Thoracic aorta (tissue), 2 donors: Measurements from ENCODE around the gene NMD3. TPM values are rescaled to one million over a fixed set of nuclear protein-coding genes. Genes with fewer than 3 reads are reported as not detected.

ENCODE experiments used
- ATAC-seq: fragments of 150-250 bp; one replicate; pipeline ENCODE4 v1.8.0; 2017; ENCODE audit warnings: low read depth; ENCODE audit not compliant: insufficient number of reproducible peaks, low FRiP score
- DNase-seq: peaks from one replicate; pipeline ENCODE4 v3.0.0-alpha.2; 2020; ENCODE audit warnings: low spot score
- H3K27ac ChIP-seq, 2 donors: fragments of 200-600 bp; sonication (generic); 1 replicate in 1 of 2; 2 replicates in 1 of 2; pipeline ENCODE4 v1.5.1; 2016; ENCODE audit warnings: mild to moderate bottlenecking in 2 of 2, moderate library complexity in 2 of 2
- H3K27me3 ChIP-seq: fragments of 200-600 bp; sonication (generic); replicated peaks from 2 replicates; pipeline ENCODE4 v1.6.0; 2016; ENCODE audit warnings: mild to moderate bottlenecking; ENCODE audit not compliant: insufficient read depth
- H3K36me3 ChIP-seq: fragments of 200-600 bp; sonication (generic); one replicate; pipeline ENCODE4 v1.5.1; 2016
- H3K4me1 ChIP-seq, 2 donors: fragments of 200-600 bp; sonication (generic); 1 replicate in 1 of 2; 2 replicates in 1 of 2; pipeline versions ENCODE4 v1.5.1 to v1.6.0; 2016; ENCODE audit warnings: low read depth in 2 of 2, mild to moderate bottlenecking in 1 of 2; ENCODE audit not compliant: control insufficient read depth in 1 of 2
- H3K4me3 ChIP-seq: fragments of 200-600 bp; sonication (generic); 2 replicates; pipeline ENCODE4 v1.5.1; 2016; ENCODE audit warnings: mild to moderate bottlenecking
- H3K9me3 ChIP-seq: fragments of 200-600 bp; sonication (generic); 2 replicates; pipeline ENCODE4 v1.5.1; 2016
- CTCF ChIP-seq: fragments of 200-600 bp; sonication (generic); IDR thresholded peaks from one replicate; pipeline ENCODE4 v1.5.1; 2019; ENCODE audit warnings: antibody characterized with exemption
- total RNA-seq, 2 donors: library from RNA; depleted of rRNA; stranded (reverse); fragments of >200 nt; gene quantifications; one replicate each; pipeline versions ENCODE4 v1.1.0 to v1.2.3, GENCODE V29; 2016

NMD3 gene
- total RNA-seq, 2 donors from 2014 or later: 41.2 to 48.8 TPM

DNA sequence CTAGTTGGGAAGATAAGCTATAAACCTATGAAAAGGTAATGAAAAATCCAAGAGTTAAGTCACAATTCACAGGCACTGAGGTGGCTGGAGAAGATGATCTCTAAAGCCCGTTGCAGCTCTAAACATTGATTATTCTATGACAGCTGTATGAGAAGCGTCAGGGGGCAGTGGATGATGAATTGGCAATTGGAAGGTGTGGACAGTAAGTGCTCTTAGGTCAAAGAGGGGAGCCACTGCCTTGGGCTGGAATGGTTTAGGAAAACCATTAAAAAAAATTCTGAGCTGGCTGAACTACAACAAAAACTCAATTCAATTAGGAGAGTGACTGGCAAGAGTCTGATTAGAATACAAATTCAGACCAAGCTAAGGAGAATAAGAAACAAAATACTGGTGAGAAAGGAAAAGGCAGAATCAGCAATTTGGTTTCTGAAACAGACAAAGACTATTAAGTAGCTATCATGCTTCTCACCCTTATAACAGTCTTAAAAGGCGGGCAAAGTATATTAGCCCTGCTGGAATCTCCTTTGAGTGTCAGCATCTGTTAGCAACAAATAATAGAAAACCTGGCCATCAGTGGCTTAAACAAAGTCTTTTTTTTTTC is 8.8 kb upstream of the NMD3 start:
- Histone ChIP-seq H3K27ac (no peak overlapping the region), H3K27me3 (no peaks in the 10 kb centered on the region), H3K4me1 (no peaks in the 10 kb centered on the region), H3K36me3 (no peaks in the 10 kb centered on the region), H3K4me3 (no peak overlapping the region), H3K9me3 (no peaks in the 10 kb centered on the region)
- TF ChIP-seq CTCF: no peak
- no peak for ATAC-seq
- DNase-seq: no peak

GRCh38 chr3:161212906-161213305 is 8.2 kb upstream of the NMD3 start:
- no peaks in the 10 kb centered on the region for H3K4me1 ChIP-seq
- DNase-seq: no peak
- no peaks in the 10 kb centered on the region for H3K36me3 ChIP-seq
- no peaks in the 10 kb centered on the region for H3K27me3 ChIP-seq
- H3K4me3 ChIP-seq: no peak overlapping the region
- TF ChIP-seq CTCF: no peak
- no peaks in the 10 kb centered on the region for H3K9me3 ChIP-seq
- ATAC-seq: no peak
- no peak overlapping the region for H3K27ac ChIP-seq

DNA sequence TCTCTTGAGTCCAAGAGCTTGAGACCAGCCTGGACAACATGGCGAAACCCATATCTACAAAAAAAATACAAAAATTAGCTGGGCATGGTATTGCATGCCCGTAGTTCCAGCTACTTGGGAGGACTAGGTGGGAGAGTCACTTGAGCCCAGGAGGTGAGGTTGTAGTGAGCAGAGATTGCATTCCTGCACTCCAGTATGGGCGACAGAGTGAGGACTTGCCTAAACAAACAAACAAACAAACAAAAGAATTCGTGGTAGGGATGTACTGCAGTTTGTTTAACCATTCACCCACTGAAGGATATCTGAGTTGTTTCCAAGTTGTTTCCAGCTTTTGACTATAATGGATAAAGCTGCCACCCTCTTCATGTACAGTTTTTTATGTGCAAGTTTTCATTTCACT is 7.5 kb upstream of the NMD3 start:
- no peak overlapping the region for H3K27ac ChIP-seq
- H3K27me3 ChIP-seq: no peaks in the 10 kb centered on the region
- H3K4me3 ChIP-seq: no peak overlapping the region
- no peaks in the 10 kb centered on the region for H3K36me3 ChIP-seq
- no peaks in the 10 kb centered on the region for H3K4me1 ChIP-seq
- TF ChIP-seq CTCF: no peak
- DNase-seq: no peak
- H3K9me3 ChIP-seq: no peaks in the 10 kb centered on the region
- no peak for ATAC-seq

- Histone ChIP-seq H3K27ac (no peak overlapping the region), H3K4me3 (no peak overlapping the region), H3K36me3 (no peaks in the 10 kb centered on the region), H3K4me1 (no peaks in the 10 kb centered on the region), H3K27me3 (no peaks in the 10 kb centered on the region), H3K9me3 (no peaks in the 10 kb centered on the region)
- ATAC-seq (no peak), DNase-seq (no peak)
- no peak for TF ChIP-seq CTCF
Observed at GRCh38 chr3:161215185-161215584, 5.9 kb upstream of the NMD3 start.

DNA sequence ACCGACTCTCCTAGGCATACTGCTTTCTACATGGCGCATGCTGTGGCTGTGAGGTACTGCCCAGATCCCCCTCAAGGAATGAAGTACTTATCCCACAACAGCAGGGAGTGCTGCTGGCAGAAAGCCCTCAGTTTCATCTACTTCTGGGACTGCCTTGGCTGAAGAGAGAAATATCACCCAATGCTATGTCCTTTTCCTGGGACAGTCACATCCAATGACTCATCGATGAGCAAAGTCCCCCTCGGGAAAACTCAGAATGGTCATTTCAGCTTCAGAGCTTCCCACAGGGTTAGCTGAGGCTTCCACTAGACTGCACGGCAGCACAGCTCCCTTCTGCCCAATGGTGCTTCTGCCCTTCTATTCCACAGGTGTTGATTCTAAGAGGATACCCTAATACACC is 3.6 kb upstream of the NMD3 start:
- H3K4me1 ChIP-seq: peaks cover 2 to 4% of the 10 kb centered on the region in 2 donors

More for the DNA sequence above, 3.6 kb upstream of the NMD3 start:
- no peaks in the 10 kb centered on the region for H3K27me3 ChIP-seq
- H3K9me3 ChIP-seq: no peaks in the 10 kb centered on the region
- TF ChIP-seq CTCF: no peak
- DNase-seq (no peak), ATAC-seq (no peak)
- H3K36me3 ChIP-seq: no peaks in the 10 kb centered on the region
- H3K4me3 ChIP-seq: no peak overlapping the region
- no peak overlapping the region for H3K27ac ChIP-seq
